AML-193 (cell line): ENCODE results near the gene SERPINA4.

Experiments
- DNase-seq, 2 experiments: peaks; one replicate each; lab custom pipeline; 2025; lab: John Stamatoyannopoulos, UW

Gene SERPINA4, protein sequence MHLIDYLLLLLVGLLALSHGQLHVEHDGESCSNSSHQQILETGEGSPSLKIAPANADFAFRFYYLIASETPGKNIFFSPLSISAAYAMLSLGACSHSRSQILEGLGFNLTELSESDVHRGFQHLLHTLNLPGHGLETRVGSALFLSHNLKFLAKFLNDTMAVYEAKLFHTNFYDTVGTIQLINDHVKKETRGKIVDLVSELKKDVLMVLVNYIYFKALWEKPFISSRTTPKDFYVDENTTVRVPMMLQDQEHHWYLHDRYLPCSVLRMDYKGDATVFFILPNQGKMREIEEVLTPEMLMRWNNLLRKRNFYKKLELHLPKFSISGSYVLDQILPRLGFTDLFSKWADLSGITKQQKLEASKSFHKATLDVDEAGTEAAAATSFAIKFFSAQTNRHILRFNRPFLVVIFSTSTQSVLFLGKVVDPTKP

DNA sequence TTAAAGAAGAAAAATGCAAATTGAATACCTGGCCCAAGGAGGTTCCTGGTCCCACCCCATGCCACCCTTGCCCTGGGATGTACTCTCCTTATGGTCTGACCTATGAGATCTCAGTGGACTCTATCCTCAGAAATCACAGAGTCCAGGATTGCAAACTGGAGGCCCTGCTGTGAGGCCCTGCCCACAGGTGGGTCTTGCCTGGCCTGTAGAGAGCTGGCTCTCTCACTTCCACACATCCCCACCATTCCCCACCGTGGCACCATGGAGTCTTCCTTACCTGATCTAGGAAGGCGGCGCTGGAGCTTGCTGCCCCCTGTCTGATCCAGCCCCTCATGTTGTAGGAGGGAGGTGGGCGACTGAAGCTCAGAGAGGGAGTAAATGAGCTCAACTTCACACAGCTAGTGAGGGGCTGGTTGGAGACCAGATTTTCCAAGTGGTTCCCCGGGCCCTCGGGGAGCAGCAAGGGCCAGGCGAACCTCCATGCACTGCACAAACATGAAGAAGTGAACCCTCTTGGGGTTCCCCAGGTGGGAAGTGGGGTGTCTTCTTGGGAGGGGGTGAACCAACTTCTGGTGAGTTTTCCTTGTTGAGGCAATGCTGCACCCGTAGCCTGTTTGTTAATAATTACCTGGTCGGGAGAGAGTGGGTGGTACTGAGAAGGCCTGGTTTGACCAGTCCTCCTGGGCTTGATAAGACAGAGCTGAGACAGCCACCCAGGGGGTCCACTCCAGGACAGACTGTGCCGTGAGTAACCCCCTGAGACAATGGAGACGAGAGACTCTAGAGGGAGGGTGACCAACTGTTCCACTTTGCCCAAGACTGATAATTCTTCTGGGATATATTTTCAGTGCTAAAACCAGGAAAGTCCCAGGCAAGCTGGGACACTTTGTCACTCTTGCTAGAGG is at the start of gene SERPINA4:
Gene SERPINA4 (plus strand): TSS at position 692 of the 905 bp plus-strand sequence. CDS start 2,041 bp downstream, outside the sequence.
- DNase-seq, result no peak

DNA sequence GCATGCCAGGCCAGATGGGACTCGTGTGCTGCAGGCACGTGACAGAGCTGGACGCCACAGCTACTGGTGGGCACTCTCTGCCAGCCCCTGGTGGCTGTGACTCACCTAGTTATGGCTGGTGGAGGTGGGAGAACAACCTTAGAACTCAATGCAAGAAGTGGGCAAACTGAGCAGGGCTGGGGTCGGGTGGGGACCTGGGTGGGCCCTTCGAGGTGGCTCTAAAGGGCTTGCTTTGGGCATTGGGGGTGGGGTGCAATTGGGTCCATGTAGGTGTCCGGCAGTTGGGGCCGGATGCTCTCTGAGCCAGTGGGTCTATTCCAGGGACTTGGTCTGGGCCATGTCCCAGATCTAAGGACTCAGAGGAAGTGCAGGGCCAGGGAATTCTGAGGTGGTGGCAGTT is 46.9 kb upstream of the SERPINA4 start:
- no peak for DNase-seq

DNA sequence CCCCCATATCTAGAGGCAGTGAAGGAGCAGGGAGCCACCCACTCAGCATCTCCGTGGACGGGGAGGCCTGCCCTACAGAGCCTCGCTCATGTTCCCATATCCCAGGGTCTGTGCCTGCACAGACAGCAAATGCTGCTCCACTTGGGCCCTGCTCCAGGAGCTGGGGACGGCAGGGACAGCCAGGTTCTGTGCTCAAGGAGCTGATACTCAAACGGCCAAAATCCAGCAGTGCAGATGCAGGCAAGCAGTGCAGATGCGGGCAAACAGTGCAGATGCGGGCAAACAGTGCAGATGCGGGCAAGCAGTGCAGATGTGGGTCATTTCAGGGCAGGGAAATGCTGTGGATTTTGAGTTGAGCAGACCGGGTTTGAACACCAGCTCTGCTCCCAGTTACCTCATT is 45.8 kb upstream of the SERPINA4 start:
- no peak for DNase-seq

DNA sequence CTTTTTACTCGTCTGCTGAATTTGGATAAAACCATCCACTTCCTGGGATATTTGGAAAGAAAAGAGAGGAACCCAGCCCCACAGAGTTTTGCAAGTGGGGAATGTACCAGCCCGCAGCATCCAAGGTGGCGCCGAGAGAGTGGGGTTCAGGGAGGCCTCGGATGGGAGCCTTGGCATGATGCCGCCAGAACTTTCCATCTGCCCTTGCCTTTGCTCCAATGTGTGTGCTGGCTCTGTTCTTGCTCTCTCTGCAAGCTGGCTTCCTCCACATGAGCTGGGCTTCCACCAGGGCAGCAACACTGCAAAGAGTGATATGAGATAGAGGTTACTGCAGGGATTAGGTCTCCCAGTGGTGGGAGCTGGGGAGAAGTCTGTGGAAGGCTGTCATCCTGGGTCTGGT is 45.4 kb upstream of the SERPINA4 start:
- no peak for DNase-seq

DNA sequence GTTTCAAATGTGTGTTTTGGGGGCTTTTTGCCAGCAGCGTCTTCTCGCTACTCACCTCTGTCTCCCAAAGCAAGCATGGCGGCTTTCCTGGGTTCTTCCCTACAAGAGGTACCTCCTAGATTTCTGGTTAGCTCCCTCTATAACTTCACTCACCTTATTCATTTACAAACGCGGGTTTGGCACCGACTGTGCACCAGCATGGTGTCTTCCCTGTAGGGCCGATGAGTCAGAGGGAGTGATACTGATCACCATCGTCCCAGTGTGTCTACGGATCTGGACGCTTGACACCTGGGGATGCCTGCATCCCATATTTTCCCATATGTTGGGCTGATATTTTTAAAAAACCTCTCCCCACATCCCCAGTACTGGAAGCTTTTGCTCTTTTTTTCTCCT is 44.0 kb upstream of the SERPINA4 start:
- no peak for DNase-seq

DNA sequence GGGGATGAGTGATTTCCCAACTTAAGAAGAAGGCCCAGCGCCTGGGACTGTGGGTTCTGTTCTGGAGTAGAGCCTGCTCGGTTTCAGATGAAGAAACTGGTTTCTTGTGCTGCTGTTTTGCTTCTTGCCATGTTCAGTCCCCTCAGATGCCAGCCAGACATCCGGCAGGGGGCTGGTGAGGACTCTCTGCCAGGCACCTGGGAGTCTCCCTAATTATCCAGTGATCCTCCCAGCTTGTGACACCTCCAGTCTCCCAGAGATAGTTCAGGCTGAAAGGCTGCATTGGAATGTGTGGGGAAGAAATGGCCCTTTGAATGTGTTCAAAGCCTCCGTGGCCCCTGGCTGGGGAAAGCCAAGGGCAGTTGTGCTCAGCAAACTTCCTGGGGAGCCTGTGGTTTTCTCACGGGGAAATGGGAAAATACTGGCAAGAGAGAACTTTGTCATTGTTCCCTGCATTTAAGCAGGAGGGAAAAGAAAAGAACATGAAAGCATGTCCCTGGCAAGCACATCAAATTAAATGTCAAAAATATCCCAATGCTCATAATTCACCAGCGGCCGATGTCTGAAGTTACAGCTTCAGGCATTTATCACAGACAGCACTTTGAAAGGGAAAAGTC is 43.5 kb upstream of the SERPINA4 start:
- DNase-seq, result no peak

DNA sequence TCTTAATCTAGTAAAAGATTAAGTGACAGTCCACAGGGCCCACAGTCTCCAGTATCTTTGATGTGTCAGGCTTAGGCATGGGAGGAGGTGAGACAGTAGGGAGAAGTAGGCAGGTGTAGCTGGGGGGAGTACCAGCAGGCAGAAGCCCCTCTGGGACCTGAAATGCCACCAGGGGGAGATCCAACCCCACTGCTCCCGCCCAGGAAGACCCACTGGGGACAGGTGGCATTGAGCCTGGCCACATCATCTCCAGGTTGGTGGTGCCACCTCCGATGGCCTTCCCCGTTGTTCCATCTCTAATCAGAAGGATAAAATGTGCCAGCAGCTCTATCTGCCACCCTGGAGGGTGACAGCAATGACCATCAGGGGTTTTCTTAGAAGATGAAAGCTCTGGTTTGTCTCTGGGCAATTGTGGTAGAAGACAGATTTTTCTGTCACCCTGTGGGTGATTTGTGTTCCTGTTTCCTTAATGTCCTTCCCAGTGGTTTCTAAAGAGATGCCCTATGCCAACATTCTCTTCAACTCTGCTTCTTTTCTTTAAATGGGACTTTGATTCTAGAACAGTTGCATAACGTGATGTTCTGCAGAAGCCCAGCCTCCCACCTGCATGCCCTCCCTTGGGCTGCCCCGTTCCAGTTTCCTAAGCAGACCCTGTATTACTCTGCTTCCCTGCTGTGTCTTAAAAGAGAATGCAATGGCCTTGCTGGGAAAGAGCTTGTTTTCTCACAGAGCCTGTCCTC is 39.7 kb upstream of the SERPINA4 start:
- DNase-seq, result no peak

DNA sequence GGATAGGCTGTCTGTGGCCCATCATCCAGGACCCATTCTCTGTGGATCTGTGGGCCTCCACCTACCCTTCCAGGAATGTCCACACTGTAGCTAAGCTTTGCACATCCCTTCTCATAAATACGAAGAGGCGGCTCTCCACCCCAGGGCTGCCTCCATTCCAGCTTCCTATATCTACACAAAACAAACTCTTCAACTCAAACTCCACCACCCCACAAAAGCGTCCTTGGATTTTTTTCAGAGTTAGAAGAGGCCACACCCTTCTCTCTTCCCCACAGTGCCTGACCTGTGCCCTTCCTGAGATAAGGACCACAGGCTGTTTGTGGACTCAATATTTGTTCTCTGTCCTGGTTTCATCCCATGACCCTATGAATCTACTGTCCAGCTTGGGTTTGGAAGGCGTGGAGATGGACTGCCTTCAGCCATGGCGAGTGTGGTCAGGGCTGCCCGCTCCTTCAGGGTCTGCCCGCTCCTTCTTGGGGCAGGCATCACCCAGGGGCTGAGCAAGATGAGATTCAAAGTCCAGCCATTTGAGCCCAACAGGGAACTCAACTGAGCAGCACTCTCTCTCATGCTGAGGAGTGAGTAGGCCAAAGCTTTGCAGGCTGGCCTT is 39.0 kb upstream of the SERPINA4 start:
- no peak for DNase-seq

DNA sequence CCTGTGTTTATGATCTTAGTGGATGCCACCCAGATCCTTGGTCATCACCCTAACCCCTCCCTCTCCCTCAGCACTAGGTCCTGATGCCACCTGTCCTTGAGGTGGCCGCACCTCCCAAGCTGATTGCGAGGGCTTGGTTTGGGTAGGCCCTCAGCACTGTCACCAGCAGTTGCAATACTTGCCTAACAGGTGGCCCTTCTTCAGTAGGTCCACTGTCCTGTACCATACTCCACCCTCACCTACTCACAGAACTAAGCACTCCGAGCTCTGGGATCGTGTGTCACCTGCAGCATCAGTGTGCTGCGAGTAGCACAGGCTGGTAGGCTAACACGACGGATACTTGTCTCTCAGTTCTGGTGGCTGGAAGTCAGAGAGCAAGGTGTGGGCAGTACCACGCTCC is 38.0 kb upstream of the SERPINA4 start:
- no peak for DNase-seq

DNA sequence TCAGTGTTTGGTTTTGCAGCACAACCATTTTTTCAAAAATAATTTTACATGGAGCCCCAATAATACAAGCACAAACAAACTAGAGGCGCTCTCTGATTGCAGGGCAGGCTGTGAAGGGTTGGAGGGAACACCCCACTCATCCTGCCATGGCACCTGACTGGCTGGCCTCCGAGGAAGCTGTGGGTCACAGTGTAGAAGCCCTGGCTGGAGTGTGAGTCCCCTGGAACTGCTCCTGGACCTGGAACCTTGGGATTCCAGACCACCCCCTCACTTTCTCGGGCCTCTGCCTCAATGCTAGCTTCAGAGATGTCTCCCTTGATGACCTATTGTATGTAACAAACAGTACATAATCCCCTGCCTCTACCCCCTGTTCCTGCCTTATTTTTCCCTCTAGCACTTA is 37.1 kb upstream of the SERPINA4 start:
- no peak for DNase-seq

DNA sequence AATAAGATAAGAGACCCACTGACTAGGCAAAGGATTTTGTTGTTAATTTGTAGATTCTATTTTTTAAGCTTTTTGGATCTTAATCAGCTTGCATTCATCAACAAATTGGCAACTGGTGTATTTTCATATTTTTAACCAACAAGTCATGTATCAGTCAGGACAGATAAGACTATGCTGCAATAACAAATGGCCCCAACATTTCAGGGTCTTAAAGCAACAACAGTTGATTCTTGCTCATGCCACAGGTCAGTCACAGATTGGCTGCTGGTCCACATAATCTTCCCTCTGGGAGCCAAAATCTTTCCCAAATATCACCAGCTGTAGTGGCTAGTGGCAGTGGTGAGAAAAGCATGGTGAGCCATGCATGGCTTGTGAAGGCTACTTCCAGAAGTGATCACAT is 30.1 kb upstream of the SERPINA4 start:
- no peak for DNase-seq

DNA sequence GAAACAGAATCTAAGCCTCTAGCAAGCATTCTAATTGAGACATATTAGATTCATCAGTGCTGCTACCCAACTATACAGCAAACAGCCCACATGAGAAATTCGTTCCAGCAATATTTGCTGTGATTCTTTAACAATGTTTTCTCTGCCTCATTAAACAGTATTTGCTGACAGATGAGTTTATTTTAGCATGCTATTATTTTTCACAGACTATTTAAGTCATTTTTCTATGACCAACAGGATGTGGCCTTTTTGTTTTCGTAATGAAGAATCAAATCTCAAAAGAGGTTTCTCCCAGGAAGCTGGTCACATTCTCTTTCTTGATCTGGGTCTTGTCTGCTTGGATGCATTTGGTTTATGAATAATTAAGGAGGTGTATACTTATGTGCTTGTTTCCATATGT is 28.8 kb upstream of the SERPINA4 start:
- DNase-seq, result no peak

DNA sequence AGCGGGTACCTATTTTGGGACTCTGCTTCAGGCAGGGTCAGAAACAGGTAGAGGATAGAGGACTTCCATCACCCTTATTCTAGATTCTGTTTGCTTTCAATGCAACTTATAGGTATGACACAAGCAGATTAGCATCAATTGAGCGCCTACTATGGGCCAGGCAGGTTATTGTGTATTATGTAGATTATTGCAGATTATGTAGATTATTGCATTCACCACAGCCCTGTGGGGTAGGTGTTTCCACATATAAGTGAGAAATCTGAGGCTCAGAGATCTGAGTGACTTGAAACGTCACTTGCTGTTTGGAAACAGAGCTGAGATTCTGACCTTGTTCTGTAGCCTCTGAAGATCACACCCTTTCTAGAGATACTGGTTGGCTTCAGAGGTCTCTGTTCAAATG is 25.7 kb upstream of the SERPINA4 start:
- DNase-seq, result no peak

DNA sequence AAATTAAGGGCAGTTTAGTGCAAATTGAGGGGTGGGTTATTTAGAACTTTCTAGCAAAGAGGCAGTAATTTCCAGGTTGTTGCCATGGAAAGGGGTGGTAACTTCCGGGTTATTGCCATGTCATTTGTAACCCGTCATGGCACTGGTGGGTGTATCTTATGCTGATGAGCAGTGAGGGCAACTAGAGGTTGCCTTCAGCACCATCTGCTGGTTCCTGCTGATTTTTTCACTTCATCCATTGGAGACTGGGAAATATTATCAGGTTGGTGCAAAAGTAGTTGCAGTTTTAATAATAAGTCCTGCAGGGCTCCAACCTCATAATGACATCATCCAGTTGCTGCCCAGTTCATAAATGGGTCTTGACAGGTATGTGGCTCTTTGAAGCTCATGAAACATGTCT is 24.4 kb upstream of the SERPINA4 start:
- no peak for DNase-seq

DNA sequence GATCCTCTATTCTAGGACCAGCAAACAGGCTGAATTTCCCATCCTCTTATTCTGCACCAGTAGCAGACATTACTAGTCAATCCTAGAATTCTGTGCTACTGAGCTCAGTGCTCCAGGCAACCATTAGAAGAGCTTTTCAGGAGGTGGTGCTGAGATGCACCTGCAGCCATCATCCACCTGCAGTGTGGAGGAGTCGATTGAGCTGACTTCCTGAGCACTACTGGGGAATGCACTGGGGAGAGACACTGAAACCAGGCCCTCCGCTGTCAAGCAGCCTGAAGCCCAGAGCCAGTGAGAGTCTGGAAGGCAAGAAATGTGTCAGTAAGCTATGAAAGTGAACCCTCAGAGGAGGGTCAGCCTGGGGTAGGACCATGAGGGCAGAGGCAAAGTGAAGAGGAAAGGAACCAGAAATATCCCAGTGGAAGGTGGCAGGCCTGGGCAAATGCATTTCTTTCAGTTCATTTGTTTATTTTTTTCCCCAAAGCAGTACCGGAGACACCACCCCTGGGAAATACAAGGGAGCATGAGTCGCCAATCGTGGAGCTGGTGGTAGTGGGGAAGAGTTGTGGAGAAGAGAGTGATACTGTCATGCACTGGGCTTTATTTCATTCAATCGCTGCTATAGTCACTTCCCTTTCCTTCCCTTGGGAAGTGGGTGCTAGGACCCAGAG is 23.0 kb upstream of the SERPINA4 start:
- no peak for DNase-seq

DNA sequence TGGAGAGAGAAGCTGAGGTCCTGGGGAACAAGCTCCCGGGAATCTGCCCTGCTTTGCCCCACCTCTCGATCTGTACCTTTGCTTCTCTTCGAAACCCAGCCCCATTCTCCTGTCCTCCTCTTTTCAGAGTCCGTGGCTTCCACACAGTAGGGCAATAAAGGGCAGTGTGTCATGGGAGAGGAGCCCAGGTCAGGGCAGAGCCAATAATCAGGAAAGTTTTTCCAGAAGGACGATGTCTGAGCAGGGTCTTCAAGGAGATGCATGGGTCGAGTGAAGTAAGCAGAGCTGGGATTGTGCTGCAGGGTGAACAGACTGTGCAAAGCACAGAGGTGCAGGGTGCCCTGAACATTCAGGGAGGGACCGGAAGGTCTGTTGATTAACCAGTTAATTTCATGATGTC is 22.1 kb upstream of the SERPINA4 start:
- no peak for DNase-seq

DNA sequence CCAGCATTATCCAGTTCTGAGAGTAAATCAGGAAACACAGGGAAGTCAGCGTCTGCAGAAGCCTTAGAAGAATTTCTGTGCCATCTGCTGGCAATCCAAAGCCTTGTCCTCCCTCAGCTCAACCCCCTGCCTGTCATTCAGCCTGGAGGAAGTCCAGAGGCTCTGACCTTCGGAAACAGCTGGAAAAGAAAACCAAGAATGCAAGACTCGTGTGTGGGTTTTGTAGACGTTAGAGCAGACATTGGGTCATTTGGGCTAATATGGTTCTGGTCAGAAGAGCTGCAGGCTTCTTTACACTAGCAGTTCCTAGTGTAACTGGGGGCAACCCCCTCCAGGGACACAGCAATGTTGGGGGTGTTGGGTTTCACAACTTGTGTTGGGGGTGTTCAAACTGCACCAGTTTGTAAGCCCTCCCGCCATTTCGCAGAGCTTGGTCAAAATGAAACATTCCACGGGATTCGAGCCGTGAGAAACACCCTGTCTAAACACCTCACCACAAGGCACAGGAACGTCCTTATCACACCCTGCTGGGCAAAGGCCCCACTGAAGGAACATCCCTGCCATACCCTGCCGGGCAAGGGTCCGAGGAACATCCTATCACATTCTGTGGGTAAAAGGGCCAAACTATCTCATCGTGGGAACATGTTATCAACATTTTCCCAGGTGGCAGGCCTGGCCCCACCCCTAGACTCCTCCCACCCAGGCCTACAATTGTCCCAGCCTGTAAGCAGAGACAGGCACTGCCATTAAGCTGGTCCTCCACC is 21.0 kb upstream of the SERPINA4 start:
- no peak for DNase-seq

DNA sequence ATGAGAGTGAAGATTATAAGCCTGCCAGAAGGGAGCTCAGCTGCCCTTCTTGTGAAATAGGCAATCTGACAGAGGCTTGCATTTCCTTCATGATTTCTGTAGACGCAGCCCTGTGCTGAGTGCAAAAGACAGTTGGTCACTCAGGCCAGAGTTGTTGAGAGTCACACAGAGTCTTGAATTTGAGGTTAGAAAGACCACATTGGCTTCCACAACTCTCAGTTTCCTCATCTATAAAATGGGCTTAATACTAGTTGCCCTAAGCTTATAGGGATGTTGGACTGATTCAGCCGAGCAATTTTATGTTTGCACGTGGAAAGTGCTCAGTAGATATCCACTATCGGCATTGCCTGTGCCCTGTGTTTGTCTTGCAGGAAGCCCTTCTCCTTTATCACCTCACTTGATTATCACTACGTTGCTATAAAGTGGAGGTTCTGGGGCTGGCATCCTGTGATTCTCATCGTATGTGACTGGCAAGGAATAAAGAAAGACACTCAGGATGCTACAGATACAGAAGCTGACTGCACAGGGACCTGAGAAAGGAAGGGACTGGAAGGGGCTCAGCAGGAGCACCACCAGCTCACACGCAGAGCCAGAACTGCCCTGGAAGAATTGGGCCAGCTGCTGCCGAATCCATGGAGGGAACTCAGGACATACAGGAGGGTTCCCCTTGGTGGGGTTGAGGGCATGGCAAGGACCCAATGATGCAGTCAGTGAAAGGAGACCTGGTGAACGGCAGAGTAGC is 19.8 kb upstream of the SERPINA4 start:
- DNase-seq, result no peak

DNA sequence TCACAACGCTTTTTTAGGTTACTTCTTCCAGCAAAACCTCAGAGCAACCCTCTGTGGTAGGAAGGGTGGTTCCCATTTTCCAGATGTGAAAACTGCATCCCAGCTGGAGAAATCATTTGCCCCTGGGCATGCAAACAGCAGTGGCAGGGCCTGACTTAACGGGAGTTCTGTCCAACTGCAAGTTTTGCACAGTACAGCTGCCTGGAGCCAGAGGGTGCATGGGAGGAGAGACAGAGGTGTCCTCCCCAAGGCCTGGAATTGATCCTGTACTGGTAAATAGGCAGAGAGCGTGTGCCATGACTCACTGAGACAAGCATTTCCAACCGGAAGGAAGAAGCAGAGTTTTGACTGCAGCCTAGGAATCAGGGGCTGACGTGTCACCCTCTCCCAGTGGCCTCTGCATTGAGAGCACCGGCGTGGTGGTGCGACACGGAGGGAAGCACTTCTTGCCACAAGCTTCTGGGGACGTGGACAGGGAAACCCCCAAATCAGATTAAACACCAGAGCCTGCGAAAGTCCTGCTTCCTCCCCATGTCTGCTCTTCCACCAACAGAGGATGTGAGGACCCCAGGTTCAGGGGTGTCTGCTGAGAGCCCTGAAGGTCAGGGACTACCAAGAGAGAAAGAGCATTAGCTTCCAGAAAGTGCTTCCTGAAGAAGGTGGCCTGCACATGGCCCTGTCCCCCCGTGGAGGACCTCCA is 19.0 kb upstream of the SERPINA4 start:
- no peak for DNase-seq
